ENCODE data around the gene ARRB1. TPM values are rescaled to one million over a fixed set of nuclear protein-coding genes. Genes with fewer than 3 reads are reported as not detected.

Gene ARRB1
- total and polyA plus RNA-seq, 9 of the 15 experiments (the other 6 are each of a cell fraction or from before 2014, with no cell fraction given): 6.6 to 45.4 (median 28.5) TPM

DNA sequence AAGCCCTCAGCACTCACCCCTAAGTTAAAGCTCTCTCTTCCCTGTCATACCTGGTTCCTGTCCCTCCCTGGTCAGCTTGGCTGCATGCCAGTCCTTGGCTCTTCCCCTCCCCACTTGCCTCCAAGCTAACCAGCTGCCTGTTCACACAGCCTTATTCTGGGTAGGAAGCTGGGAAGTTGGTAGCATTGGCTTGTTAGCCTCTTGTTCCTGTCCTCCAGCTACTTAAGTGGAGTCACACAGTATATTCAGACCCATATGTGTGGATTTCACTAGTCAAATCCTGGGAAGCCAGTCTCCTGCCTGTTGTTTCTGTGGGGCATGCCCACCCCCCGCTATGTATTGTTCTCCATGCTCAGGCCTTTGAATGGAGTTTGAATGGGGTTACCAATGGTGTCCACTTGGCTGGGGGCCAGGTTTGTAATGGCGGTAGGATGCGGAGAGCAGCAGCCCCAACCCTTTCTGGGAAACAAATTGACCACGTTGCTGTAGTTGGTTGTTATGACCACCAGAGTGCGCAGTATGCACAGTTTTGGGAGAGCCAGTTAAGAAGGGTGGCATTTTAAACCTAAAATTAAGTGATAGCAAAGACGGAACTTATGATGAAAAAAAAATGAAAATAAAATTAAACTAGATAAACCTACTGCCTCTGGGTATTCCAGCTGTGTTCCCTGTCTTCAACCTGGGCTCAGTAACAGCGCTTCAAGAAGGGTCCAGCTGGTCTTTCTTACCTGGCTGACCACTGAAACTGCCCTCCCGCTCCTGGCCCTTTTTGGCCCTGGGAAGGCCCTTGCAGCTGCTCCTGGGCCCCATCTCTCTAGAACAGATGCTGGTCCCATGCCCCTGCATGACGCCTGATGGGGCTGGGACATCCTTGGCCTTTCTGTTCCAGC is 37.2 kb upstream of the ARRB1 start (continued):
- TF ChIP-seq, protein P1, sequence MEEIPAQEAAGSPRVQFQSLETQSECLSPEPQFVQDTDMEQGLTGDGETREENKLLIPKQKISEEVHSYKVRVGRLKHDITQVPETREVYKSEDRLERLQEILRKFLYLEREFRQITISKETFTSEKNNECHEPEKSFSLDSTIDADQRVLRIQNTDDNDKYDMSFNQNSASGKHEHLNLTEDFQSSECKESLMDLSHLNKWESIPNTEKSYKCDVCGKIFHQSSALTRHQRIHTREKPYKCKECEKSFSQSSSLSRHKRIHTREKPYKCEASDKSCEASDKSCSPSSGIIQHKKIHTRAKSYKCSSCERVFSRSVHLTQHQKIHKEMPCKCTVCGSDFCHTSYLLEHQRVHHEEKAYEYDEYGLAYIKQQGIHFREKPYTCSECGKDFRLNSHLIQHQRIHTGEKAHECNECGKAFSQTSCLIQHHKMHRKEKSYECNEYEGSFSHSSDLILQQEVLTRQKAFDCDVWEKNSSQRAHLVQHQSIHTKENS (CRISPR knock-in tag; IDR thresholded peaks at IDR 0.05): no peak
- no peak for TF ChIP-seq GTF2E2 (tag; IDR thresholded peaks at IDR 0.05)

DNA sequence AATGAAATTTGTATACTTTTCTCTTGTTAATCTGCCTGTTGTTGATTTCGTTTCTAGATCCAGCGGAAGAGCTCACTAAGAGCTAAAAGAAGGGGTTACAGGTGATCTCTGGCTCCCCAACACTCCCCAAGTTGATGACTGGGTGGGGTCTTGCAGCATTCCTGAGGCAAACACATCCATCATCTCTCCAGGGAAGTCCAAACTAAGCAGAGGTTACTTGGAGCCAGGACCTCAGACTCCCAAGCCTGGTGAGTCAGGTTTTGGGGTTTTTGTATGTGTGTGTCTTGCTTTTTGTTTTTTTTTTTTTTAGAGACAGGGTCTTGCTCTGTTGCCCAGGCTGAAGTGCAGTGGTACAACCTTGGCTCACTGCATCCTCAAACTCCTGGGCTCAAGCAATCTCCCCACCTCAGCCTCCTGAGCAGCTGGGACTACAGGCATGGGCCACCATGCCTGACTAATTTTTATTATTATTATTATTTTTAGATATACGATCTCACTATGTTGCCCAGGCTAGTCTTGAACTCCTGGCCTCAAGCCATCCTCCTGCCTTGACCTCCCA is 36.4 kb upstream of the ARRB1 start:
- BruUV-seq (replicated peaks): no TSS peak
- Histone ChIP-seq H3K4me1 (replicated peaks in 1 of 2; ENCODE audit: control insufficient read depth in 2 of 2, insufficient read depth in 2 of 2, low read length in 2 of 2) (peaks cover 15 to 19% of the 10 kb centered on the region in 2 experiments), H3K4me2 (ENCODE audit: insufficient read depth, low read length) (no peak overlapping the region), H3K9ac (ENCODE audit: insufficient read depth in 1 of 2, low read depth in 2 of 2, low read length in 2 of 2) (no peak overlapping the region), H3K27me3 (ENCODE audit: control insufficient read depth in 2 of 2, insufficient read depth in 2 of 2, low read length in 2 of 2) (no peaks in the 10 kb centered on the region), H3K27ac (ENCODE audit: extremely low read depth, low read depth, low read length) (no peak overlapping the region), H3K79me2 (ENCODE audit: control insufficient read depth, insufficient read depth, low read length) (no peaks in the 10 kb centered on the region), H3K4me3 (no peak overlapping the region), H3K36me3 (ENCODE audit: control insufficient read depth, insufficient read depth, low read length) (no peaks in the 10 kb centered on the region), H3K9me1 (ENCODE audit: control insufficient read depth, insufficient read depth, low read length) (no peaks in the 10 kb centered on the region), H3K9me3 (replicated peaks; ENCODE audit: control insufficient read depth, insufficient read depth, low read depth, low read length) (no peaks in the 10 kb centered on the region), H2AFZ (ENCODE audit: low read depth, low read length) (no peak overlapping the region), H4K20me1 (replicated peaks; ENCODE audit: control insufficient read depth, insufficient read depth, low read length) (no peaks in the 10 kb centered on the region)
- no peak for DNase-seq (ENCODE audit: extremely low read depth in 1 of 4, low spot score in 3 of 4)
- no peak for ATAC-seq
- no peak for TF ChIP-seq SRSF7 (optimal IDR thresholded peaks at IDR 0.05; ENCODE audit: low read depth, low read length)
- no peak for TF ChIP-seq ZNF134 (CRISPR knock-in tag; conservative IDR thresholded peaks at IDR 0.05)
- TF ChIP-seq PRMT5 (CRISPR knock-in tag; IDR thresholded peaks at IDR 0.05): no peak
- 0 out of 2 replicates have a peak, but pooled peaks have one; percentile 44 for TF ChIP-seq ZNF121 (CRISPR knock-in tag; conservative IDR thresholded peaks at IDR 0.05)
- in situ Hi-C loops (cut with MboI) (no loop called here), intact Hi-C loops (cut with micrococcal nuclease) (loop anchor here (1.0 to 5.0 kb wide), 3 partner anchors 57 to 484 kb away; no protein-coding TSS in a partner anchor)
- ChIA-PET POLR2A (interaction anchor here (0.5 to 3.1 kb wide), 8 partner anchors 11 to 421 kb away, joined by 3 to 29 read pairs (median 4); partner anchors contain the start of gene RPS3), CTCF (ENCODE audit: low intra/inter-chr PET ratio) (interaction anchor here (0.6 to 3.5 kb wide), 8 partner anchors 53 to 820 kb away, joined by 3 to 38 read pairs (median 7); no protein-coding TSS in a partner anchor)
- no peak for FAIRE-seq
- whole genome bisulfite sequencing (ENCODE audit: insufficient coverage, low coverage, missing lambda C conversion rate): 32% methylated on average over 3 of the region's 3 CpGs
